HepG2 (cell line): ENCODE measurements around the gene ZDHHC18. TPM values are rescaled to one million over a fixed set of nuclear protein-coding genes. Genes with fewer than 3 reads are reported as not detected.
"Not testable (repeated sequence)": the region's sequence is repeated elsewhere in the genome, so short reads cannot be mapped to it uniquely, and the experiment has no call there.

Experiments used
- BORCS8-MEF2B ChIP-seq: sonication (generic); formaldehyde crosslinking; IDR thresholded peaks from 2 replicates; pipeline ENCODE4 v1.8.0; 2022; ENCODE audit warnings: mild to moderate bottlenecking, missing genetic modification reagents
- CREB1 ChIP-seq, 2 experiments: fragments of 450-650 bp in 1 of 2; IDR thresholded peaks; 2 replicates each; pipeline ENCODE4 v1.6.1; 2016 to 2017; ENCODE audit warnings: control low read depth in 1 of 2, mild to moderate bottlenecking in 1 of 2, missing compliant biosample characterization in 1 of 2, missing genetic modification characterization in 1 of 2
- HDAC1 ChIP-seq: sonication (generic); formaldehyde crosslinking; IDR thresholded peaks from 2 replicates; pipeline ENCODE4 v1.5.1; 2020; ENCODE audit warnings: mild to moderate bottlenecking, missing genetic modification reagents
- MEIS1 ChIP-seq: sonication (generic); formaldehyde crosslinking; IDR thresholded peaks from 2 replicates; pipeline ENCODE4 v1.9.0; 2021; ENCODE audit warnings: mild to moderate bottlenecking, missing genetic modification reagents, moderate library complexity, borderline replicate concordance
- MYC ChIP-seq: sonication (generic); formaldehyde crosslinking; IDR thresholded peaks from 2 replicates; pipeline ENCODE4 v1.9.0; 2021; ENCODE audit warnings: missing genetic modification reagents, borderline replicate concordance
- RCOR2 ChIP-seq: IDR thresholded peaks from 2 replicates; pipeline ENCODE4 v1.6.1; 2016; ENCODE audit warnings: missing biosample characterization, missing genetic modification reagents
- ZFP36L1 ChIP-seq: sonication (generic); formaldehyde crosslinking; IDR thresholded peaks from 2 replicates; pipeline ENCODE4 v1.8.0; 2022; ENCODE audit warnings: mild to moderate bottlenecking, missing genetic modification reagents, moderate library complexity
- ZHX1 ChIP-seq: sonication (generic); formaldehyde crosslinking; IDR thresholded peaks from 2 replicates; pipeline ENCODE4 v1.8.1; 2022; ENCODE audit warnings: low read depth, mild to moderate bottlenecking, missing genetic modification reagents
- ZNF720 ChIP-seq: sonication (generic); formaldehyde crosslinking; IDR thresholded peaks from 2 replicates; pipeline ENCODE4 v1.4.0; 2020; ENCODE audit warnings: missing genetic modification reagents
- polyA plus RNA-seq, 8 experiments: library from polyadenylated mRNA; depleted of rRNA in 3 of 8; stranded (reverse) in 7 of 8; unstranded in 1 of 8; fragments of >200 nt; fragmentation: Illumina TruSeq in 4 of 8; extraction: Trizol in 4 of 8; gene quantifications; 2 replicates each; pipeline versions ENCODE4 v1.2.1 to v1.2.3, GENCODE V29; 2011 to 2016; ENCODE audit warnings: low read depth in 4 of 8, missing spikeins in 1 of 8, mixed read lengths in 1 of 8; ENCODE audit not compliant: insufficient read depth in 1 of 8
- total RNA-seq, 5 experiments: library from RNA; depleted of rRNA; stranded (reverse); fragments of >200 nt; fragmentation: Illumina TruSeq; extraction: Trizol; gene quantifications; 2 replicates each; pipeline ENCODE4 v1.2.3, GENCODE V29; 2016; ENCODE audit warnings: low read depth in 1 of 5
- TF ChIP-seq, protein P1 (sequence below): sonication (generic); formaldehyde crosslinking; IDR thresholded peaks from 2 replicates; pipeline ENCODE4 v1.4.0; 2020; ENCODE audit warnings: mild to moderate bottlenecking, missing genetic modification reagents
- TF ChIP-seq, protein P2 (sequence below): sonication (generic); formaldehyde crosslinking; IDR thresholded peaks from 2 replicates; pipeline ENCODE4 v1.9.0; 2022; ENCODE audit warnings: missing genetic modification reagents, mild to moderate bottlenecking, borderline replicate concordance
- TF ChIP-seq, protein P3 (sequence below): sonication (generic); formaldehyde crosslinking; IDR thresholded peaks from 2 replicates; pipeline ENCODE4 v1.4.0; 2020; ENCODE audit warnings: missing genetic modification reagents
- TF ChIP-seq, protein P4 (sequence below): sonication (generic); formaldehyde crosslinking; IDR thresholded peaks from 2 replicates; pipeline ENCODE4 v1.4.0; 2020; ENCODE audit warnings: missing genetic modification reagents, borderline replicate concordance
- TF ChIP-seq, protein P5 (sequence below): sonication (generic); formaldehyde crosslinking; conservative IDR thresholded peaks from 2 replicates; pipeline ENCODE4 v1.8.0; 2022; ENCODE audit warnings: mild to moderate bottlenecking, moderate library complexity, missing genetic modification reagents

The ZDHHC18 gene
- total and polyA plus RNA-seq, 2 of the 13 experiments (the other 11 are each of a cell fraction or from before 2014, with no cell fraction given): 13.2 to 35.3 TPM

DNA sequence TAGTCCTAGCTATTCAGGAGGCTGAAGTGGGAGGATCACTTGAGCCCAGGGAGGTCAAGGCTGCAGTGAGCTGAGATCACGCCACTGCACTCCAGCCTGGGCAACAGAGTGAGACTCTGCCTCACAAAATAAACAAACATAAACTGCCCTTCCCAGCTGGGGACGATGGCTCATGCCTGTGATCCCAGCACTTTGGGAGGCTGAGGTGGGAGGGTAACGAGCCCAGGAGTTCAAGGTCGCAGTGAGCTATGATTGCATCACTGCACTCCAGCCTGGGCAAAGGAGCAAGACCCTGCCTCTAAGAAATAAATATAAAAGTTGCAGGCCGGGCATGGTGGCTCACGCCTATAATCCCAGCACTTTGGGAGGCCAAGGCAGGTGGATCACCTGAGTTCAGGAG, 55.1 kb downstream of the ZDHHC18 start (continued):
- peak; percentile 80; the same call in 1 of the 2 replicates for TF ChIP-seq ZHX1 (CRISPR knock-in tag)
- peak; percentile 21; the same call in 1 of the 2 replicates for TF ChIP-seq ZFP36L1 (CRISPR knock-in tag)
- TF ChIP-seq ZNF720 (CRISPR knock-in tag): 0 out of 2 replicates have a peak, but pooled peaks have one; percentile 31
- TF ChIP-seq HDAC1 (CRISPR knock-in tag): peak; percentile 74; the same call in 1 of the 2 replicates
- TF ChIP-seq, protein P1, sequence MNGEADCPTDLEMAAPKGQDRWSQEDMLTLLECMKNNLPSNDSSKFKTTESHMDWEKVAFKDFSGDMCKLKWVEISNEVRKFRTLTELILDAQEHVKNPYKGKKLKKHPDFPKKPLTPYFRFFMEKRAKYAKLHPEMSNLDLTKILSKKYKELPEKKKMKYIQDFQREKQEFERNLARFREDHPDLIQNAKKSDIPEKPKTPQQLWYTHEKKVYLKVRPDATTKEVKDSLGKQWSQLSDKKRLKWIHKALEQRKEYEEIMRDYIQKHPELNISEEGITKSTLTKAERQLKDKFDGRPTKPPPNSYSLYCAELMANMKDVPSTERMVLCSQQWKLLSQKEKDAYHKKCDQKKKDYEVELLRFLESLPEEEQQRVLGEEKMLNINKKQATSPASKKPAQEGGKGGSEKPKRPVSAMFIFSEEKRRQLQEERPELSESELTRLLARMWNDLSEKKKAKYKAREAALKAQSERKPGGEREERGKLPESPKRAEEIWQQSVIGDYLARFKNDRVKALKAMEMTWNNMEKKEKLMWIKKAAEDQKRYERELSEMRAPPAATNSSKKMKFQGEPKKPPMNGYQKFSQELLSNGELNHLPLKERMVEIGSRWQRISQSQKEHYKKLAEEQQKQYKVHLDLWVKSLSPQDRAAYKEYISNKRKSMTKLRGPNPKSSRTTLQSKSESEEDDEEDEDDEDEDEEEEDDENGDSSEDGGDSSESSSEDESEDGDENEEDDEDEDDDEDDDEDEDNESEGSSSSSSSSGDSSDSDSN: peak; percentile 30; the same call in 1 of the 2 replicates
- peak; percentile 38; the same call in 1 of the 2 replicates for TF ChIP-seq BORCS8-MEF2B (CRISPR knock-in tag)
- not testable (repeated sequence) for TF ChIP-seq CREB1 (IDR thresholded peaks at IDR 0.05)
- 0 out of 2 replicates have a peak, but pooled peaks have one; percentile 44 for TF ChIP-seq CREB1 (CRISPR knock-in tag; IDR thresholded peaks at IDR 0.05)
- TF ChIP-seq, protein P2, sequence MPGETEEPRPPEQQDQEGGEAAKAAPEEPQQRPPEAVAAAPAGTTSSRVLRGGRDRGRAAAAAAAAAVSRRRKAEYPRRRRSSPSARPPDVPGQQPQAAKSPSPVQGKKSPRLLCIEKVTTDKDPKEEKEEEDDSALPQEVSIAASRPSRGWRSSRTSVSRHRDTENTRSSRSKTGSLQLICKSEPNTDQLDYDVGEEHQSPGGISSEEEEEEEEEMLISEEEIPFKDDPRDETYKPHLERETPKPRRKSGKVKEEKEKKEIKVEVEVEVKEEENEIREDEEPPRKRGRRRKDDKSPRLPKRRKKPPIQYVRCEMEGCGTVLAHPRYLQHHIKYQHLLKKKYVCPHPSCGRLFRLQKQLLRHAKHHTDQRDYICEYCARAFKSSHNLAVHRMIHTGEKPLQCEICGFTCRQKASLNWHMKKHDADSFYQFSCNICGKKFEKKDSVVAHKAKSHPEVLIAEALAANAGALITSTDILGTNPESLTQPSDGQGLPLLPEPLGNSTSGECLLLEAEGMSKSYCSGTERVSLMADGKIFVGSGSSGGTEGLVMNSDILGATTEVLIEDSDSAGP (CRISPR knock-in tag): peak; percentile 29; the same call in 1 of the 2 replicates
- TF ChIP-seq, protein P3, sequence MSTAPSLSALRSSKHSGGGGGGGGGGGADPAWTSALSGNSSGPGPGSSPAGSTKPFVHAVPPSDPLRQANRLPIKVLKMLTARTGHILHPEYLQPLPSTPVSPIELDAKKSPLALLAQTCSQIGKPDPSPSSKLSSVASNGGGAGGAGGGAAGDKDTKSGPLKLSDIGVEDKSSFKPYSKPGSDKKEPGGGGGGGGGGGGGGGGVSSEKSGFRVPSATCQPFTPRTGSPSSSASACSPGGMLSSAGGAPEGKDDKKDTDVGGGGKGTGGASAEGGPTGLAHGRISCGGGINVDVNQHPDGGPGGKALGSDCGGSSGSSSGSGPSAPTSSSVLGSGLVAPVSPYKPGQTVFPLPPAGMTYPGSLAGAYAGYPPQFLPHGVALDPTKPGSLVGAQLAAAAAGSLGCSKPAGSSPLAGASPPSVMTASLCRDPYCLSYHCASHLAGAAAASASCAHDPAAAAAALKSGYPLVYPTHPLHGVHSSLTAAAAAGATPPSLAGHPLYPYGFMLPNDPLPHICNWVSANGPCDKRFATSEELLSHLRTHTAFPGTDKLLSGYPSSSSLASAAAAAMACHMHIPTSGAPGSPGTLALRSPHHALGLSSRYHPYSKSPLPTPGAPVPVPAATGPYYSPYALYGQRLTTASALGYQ: peak; percentile 80
- peak; percentile 50; the same call in 1 of the 2 replicates for TF ChIP-seq MYC (CRISPR knock-in tag)
- TF ChIP-seq, protein P4, sequence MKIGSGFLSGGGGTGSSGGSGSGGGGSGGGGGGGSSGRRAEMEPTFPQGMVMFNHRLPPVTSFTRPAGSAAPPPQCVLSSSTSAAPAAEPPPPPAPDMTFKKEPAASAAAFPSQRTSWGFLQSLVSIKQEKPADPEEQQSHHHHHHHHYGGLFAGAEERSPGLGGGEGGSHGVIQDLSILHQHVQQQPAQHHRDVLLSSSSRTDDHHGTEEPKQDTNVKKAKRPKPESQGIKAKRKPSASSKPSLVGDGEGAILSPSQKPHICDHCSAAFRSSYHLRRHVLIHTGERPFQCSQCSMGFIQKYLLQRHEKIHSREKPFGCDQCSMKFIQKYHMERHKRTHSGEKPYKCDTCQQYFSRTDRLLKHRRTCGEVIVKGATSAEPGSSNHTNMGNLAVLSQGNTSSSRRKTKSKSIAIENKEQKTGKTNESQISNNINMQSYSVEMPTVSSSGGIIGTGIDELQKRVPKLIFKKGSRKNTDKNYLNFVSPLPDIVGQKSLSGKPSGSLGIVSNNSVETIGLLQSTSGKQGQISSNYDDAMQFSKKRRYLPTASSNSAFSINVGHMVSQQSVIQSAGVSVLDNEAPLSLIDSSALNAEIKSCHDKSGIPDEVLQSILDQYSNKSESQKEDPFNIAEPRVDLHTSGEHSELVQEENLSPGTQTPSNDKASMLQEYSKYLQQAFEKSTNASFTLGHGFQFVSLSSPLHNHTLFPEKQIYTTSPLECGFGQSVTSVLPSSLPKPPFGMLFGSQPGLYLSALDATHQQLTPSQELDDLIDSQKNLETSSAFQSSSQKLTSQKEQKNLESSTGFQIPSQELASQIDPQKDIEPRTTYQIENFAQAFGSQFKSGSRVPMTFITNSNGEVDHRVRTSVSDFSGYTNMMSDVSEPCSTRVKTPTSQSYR (CRISPR knock-in tag): peak; percentile 67; the same call in 1 of the 2 replicates
- TF ChIP-seq MEIS1 (CRISPR knock-in tag): 0 out of 2 replicates have a peak, but pooled peaks have one; percentile 68
- TF ChIP-seq, protein P5, sequence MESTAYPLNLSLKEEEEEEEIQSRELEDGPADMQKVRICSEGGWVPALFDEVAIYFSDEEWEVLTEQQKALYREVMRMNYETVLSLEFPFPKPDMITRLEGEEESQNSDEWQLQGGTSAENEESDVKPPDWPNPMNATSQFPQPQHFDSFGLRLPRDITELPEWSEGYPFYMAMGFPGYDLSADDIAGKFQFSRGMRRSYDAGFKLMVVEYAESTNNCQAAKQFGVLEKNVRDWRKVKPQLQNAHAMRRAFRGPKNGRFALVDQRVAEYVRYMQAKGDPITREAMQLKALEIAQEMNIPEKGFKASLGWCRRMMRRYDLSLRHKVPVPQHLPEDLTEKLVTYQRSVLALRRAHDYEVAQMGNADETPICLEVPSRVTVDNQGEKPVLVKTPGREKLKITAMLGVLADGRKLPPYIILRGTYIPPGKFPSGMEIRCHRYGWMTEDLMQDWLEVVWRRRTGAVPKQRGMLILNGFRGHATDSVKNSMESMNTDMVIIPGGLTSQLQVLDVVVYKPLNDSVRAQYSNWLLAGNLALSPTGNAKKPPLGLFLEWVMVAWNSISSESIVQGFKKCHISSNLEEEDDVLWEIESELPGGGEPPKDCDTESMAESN (CRISPR knock-in tag): peak; percentile 77; the same call in 1 of the 2 replicates
- TF ChIP-seq RCOR2 (CRISPR knock-in tag): peak; percentile 96
